Right atrium auricular region (tissue), 2 donors: ENCODE results near the gene EEF1AKMT2. TPM values are rescaled to one million over a fixed set of nuclear protein-coding genes. Genes with fewer than 3 reads are reported as not detected.
A peak's percentile ranks its signal among the peaks of the same experiment; 100 is the strongest.

ENCODE experiments used
- DNase-seq: peaks from one replicate; pipeline ENCODE4 v3.0.0-alpha.2; 2019; ENCODE audit warnings: low spot score
- H3K27ac ChIP-seq, 2 donors: fragments of 200-600 bp; sonication (generic); 1 replicate in 1 of 2; 2 replicates in 1 of 2; pipeline ENCODE4 v1.5.1; 2016 to 2019
- H3K27me3 ChIP-seq, 2 donors: fragments of 200-600 bp; sonication (generic); one replicate each; pipeline versions ENCODE4 v1.5.1 to v1.6.0; 2017 to 2019
- H3K36me3 ChIP-seq: fragments of 200-600 bp; sonication (generic); one replicate; pipeline ENCODE4 v1.5.1; 2016
- H3K4me1 ChIP-seq, 2 donors: fragments of 200-600 bp; sonication (generic); one replicate each; pipeline versions ENCODE4 v1.5.1 to v1.6.0; 2017 to 2019
- H3K4me3 ChIP-seq, 2 donors: fragments of 200-600 bp; sonication (generic); 1 replicate in 1 of 2; 2 replicates in 1 of 2; pipeline ENCODE4 v1.5.1; 2017 to 2019; ENCODE audit warnings: mild to moderate bottlenecking in 1 of 2, moderate library complexity in 1 of 2
- H3K9me3 ChIP-seq, 2 donors: fragments of 200-600 bp; sonication (generic); one replicate each; pipeline ENCODE4 v1.5.1; 2019
- total RNA-seq, 2 donors: library from RNA; depleted of rRNA; stranded (reverse); fragments of >200 nt; gene quantifications; one replicate each; pipeline ENCODE4 v1.1.0, GENCODE V29; 2016
- TF ChIP-seq, protein P1 (sequence below), 2 donors: fragments of 200-600 bp; sonication (generic); IDR thresholded peaks; one replicate each; pipeline ENCODE4 v1.5.1; 2019; ENCODE audit warnings: antibody characterized with exemption in 2 of 2

Gene EEF1AKMT2
- total RNA-seq, 2 donors from 2014 or later, result 9.6 to 10.2 TPM

DNA sequence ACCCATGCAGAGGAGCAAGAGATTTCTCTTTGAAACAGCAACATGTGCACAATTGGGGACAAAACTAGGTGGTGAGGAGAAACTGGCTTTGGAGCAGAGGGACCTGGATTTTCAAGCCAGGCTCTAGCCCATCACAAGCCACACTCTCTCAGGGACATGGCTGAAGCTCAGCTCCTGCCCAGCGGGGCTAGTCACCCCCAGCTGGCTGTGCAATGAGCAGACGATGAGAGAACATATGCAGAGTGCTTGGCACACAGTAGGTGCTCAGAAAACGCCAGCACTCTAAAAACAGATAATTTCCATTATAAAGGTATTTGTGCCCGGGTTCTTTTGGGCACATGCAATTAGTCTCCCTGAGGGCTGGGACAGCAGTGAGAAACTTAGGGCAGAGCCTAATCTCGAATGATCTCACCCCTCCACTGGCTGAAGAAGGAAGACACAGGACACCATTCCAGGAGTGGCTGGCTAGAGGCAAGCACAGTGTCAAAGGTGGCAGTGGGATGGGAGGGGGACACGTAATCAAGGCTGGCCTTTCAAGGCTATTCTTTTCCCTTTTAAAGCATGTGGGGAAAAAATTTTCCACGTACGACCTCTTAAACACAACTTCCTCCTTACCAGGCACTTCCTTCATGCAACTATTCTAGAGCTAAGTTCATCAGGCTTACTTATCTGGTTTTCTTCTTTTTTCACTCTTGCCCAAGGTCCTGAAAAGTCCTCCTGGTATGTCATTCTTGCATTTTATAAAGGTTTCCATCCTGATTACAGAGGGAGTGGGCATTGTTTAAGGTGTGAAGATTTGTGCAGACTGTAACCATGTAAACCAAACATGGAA is 62.6 kb downstream of the EEF1AKMT2 start:
- H3K27me3 ChIP-seq, result no peaks in the 10 kb centered on the region
- H3K4me3 ChIP-seq, result no peak overlapping the region
- H3K4me1 ChIP-seq, result peaks cover 0 to 100% of the 10 kb centered on the region in 2 donors
- H3K27ac ChIP-seq, result peak overlapping the region; percentile 66 to 80
- no peaks in the 10 kb centered on the region for H3K9me3 ChIP-seq
- H3K36me3 ChIP-seq, result no peaks in the 10 kb centered on the region
- no peak for DNase-seq
- TF ChIP-seq, protein P1, sequence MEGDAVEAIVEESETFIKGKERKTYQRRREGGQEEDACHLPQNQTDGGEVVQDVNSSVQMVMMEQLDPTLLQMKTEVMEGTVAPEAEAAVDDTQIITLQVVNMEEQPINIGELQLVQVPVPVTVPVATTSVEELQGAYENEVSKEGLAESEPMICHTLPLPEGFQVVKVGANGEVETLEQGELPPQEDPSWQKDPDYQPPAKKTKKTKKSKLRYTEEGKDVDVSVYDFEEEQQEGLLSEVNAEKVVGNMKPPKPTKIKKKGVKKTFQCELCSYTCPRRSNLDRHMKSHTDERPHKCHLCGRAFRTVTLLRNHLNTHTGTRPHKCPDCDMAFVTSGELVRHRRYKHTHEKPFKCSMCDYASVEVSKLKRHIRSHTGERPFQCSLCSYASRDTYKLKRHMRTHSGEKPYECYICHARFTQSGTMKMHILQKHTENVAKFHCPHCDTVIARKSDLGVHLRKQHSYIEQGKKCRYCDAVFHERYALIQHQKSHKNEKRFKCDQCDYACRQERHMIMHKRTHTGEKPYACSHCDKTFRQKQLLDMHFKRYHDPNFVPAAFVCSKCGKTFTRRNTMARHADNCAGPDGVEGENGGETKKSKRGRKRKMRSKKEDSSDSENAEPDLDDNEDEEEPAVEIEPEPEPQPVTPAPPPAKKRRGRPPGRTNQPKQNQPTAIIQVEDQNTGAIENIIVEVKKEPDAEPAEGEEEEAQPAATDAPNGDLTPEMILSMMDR (IDR thresholded peaks at IDR 0.05), result no peak

DNA sequence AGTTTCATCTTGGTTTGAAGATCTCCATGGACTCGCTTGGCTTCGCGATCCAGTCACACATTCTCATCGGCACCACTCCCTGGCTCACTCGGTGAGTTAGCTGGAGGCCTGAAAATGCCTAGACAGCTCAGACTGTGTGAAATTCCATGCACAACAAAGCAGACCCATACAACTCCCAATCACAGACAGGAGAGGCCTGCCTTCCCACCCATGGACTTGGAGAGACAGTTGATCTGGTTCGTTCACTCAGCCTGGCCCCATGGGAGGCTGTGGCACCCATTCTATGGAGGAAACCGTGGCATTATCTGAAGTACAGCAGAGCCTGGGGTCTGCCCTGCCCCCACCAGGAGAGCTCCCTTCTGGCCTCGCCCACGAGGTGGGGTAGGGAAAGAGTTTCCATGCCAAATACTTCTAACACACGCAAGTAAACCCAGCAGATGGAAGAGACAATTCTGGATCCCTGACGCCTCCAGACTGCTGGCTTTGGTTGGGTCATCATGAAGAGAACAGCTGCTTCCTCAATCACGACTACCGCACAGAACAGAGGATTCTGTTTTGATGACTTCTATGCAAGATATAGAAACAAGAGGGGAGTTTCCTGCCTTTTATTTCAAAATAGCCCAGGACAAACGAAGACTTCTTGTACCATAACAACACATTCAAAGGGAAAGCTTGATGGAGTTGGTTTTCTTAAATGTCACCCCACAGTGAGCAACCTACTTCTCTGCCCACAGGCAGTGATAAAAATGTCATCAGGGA is 63.4 kb downstream of the EEF1AKMT2 start:
- Histone ChIP-seq H3K9me3 (no peaks in the 10 kb centered on the region), H3K4me3 (no peak overlapping the region), H3K27me3 (no peaks in the 10 kb centered on the region), H3K36me3 (no peaks in the 10 kb centered on the region), H3K4me1 (peaks cover 0 to 100% of the 10 kb centered on the region in 2 donors), H3K27ac (peak overlapping the region; percentile 66 to 80)
- no peak for DNase-seq
- TF ChIP-seq, protein P1 (IDR thresholded peaks at IDR 0.05), result no peak

- H3K27ac ChIP-seq, result peak overlapping the region; percentile 66 to 80
- H3K27me3 ChIP-seq, result no peaks in the 10 kb centered on the region
- no peaks in the 10 kb centered on the region for H3K9me3 ChIP-seq
- TF ChIP-seq, protein P1 (IDR thresholded peaks at IDR 0.05), result no peak
- no peaks in the 10 kb centered on the region for H3K36me3 ChIP-seq
- no peak overlapping the region for H3K4me3 ChIP-seq
- DNase-seq, result no peak
- peaks cover 0 to 100% of the 10 kb centered on the region in 2 donors for H3K4me1 ChIP-seq
Observed at GRCh38 chr10:124727361-124727960, 64.2 kb downstream of the EEF1AKMT2 start.

DNA sequence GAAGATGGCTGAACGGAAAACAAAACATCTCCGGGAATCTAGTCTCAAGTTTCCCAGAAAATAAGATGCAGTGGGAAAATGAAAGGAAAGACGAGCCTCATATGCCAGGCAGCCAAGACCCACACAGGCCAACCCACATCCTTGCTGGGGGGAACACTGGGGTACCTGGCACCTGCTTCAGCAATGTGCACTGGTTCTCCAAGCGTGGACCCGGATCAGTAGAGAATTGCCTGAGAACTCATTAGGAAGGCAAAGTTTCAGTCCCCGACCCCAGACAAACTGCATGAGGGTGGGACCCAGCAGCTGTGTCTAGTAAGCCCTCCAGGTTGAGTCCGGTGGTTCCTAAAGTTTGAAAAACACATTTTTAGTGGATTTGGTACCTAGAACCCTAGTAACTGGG is 65.9 kb downstream of the EEF1AKMT2 start:
- Histone ChIP-seq H3K4me1 (peaks cover 0 to 100% of the 10 kb centered on the region in 2 donors), H3K27ac (no peak overlapping the region), H3K27me3 (no peaks in the 10 kb centered on the region)

GRCh38 chr10:124725171-124725631 is 66.5 kb downstream of the EEF1AKMT2 start:
- peak overlapping the region; percentile 84 to 86 for H3K27ac ChIP-seq
- no peaks in the 10 kb centered on the region for H3K9me3 ChIP-seq
- H3K27me3 ChIP-seq, result no peaks in the 10 kb centered on the region
- H3K4me3 ChIP-seq, result no peak overlapping the region
- no peaks in the 10 kb centered on the region for H3K36me3 ChIP-seq
- DNase-seq, result no peak
- H3K4me1 ChIP-seq, result peaks cover 0 to 100% of the 10 kb centered on the region in 2 donors
- TF ChIP-seq, protein P1 (IDR thresholded peaks at IDR 0.05), result no peak

More for the DNA sequence above, 65.9 kb downstream of the EEF1AKMT2 start:
- Histone ChIP-seq H3K4me3 (no peak overlapping the region), H3K36me3 (no peaks in the 10 kb centered on the region), H3K9me3 (no peaks in the 10 kb centered on the region)
- TF ChIP-seq, protein P1 (IDR thresholded peaks at IDR 0.05), result no peak
- DNase-seq, result no peak
